Lower leg skin (tissue), 4 donors: ENCODE data around the gene CLCN1. TPM values are rescaled to one million over a fixed set of nuclear protein-coding genes. Genes with fewer than 3 reads are reported as not detected.
A peak's percentile ranks its signal among the peaks of the same experiment; 100 is the strongest.

Experiments
- DNase-seq, 2 donors: peaks; one replicate each; pipeline ENCODE4 v3.0.0-alpha.2; 2019; ENCODE audit warnings: low spot score in 2 of 2
- H3K4me3 ChIP-seq: fragments of 200-600 bp; sonication (generic); 2 replicates; pipeline ENCODE4 v1.5.1; 2017; ENCODE audit warnings: mild to moderate bottlenecking, low read depth; ENCODE audit not compliant: poor library complexity, severe bottlenecking
- CTCF ChIP-seq, 3 donors: fragments of 450-650 bp; IDR thresholded peaks; one replicate each; pipeline ENCODE4 v1.5.1; 2016; ENCODE audit warnings: antibody characterized with exemption in 3 of 3, mild to moderate bottlenecking in 3 of 3, moderate library complexity in 2 of 3
- POLR2A ChIP-seq, 2 donors: fragments of 450-650 bp; IDR thresholded peaks; one replicate each; pipeline ENCODE4 v1.6.1; 2016 to 2017; ENCODE audit warnings: antibody characterized with exemption in 2 of 2, mild to moderate bottlenecking in 1 of 2, moderate library complexity in 1 of 2
- WGBS, 2 donors: methylation state at CpG; one replicate each; pipeline ENCODE4 v1.1.5; 2018; 5-methylcytosine and 5-hydroxymethylcytosine counted together
- intact Hi-C: fragments of 100-400 bp; cut with DNase I; formaldehyde crosslinking; loops from one replicate; pipeline ENCODE4 v1.15.0; 2023; ENCODE audit warnings: low total_unique reads
- total RNA-seq, 4 donors: library from RNA; depleted of rRNA; stranded (reverse); fragments of >200 nt; gene quantifications; one replicate each; pipeline ENCODE4 v1.1.0, GENCODE V29; 2016

The CLCN1 gene
- total RNA-seq, 4 donors from 2014 or later, result not detected

GRCh38 chr7:143384661-143385631, 69.0 kb downstream of the CLCN1 start:
- DNase-seq, result peak in 1 of 2 donors; percentile 82
- TF ChIP-seq POLR2A (IDR thresholded peaks at IDR 0.05) (no peak), CTCF (IDR thresholded peaks at IDR 0.05) (no peak)
- 73 to 75% methylated on average over 14 of the region's 14 CpGs for WGBS, 2 donors
- intact Hi-C loops, result no loop called here
- no peak overlapping the region for H3K4me3 ChIP-seq

- TF ChIP-seq CTCF (IDR thresholded peaks at IDR 0.05) (no peak), POLR2A (IDR thresholded peaks at IDR 0.05) (no peak)
- intact Hi-C loops, result no loop called here
- 64 to 70% methylated on average over 19 of the region's 19 CpGs for WGBS, 2 donors
- H3K4me3 ChIP-seq, result no peak overlapping the region
- peak in 1 of 2 donors; percentile 85 for DNase-seq
Measured at GRCh38 chr7:143385891-143386781, 70.2 kb downstream of the CLCN1 start.

GRCh38 chr7:143387156-143387975, 71.5 kb downstream of the CLCN1 start:
- H3K4me3 ChIP-seq, result no peak overlapping the region
- intact Hi-C loops, result no loop called here
- TF ChIP-seq POLR2A (IDR thresholded peaks at IDR 0.05) (no peak), CTCF (IDR thresholded peaks at IDR 0.05) (no peak)
- peak in 1 of 2 donors; percentile 81 for DNase-seq
- 90% methylated on average over 22 to 23 of the region's 23 CpGs for WGBS, 2 donors

GRCh38 chr7:143388051-143388450, 72.1 kb downstream of the CLCN1 start:
- DNase-seq, result peak in 1 of 2 donors; percentile 78
- WGBS, 2 donors, result 87 to 88% methylated on average over 10 of the region's 10 CpGs
- no peak overlapping the region for H3K4me3 ChIP-seq
- TF ChIP-seq POLR2A (IDR thresholded peaks at IDR 0.05) (no peak), CTCF (IDR thresholded peaks at IDR 0.05) (no peak)
- intact Hi-C loops, result no loop called here

GRCh38 chr7:143388491-143389101, 72.7 kb downstream of the CLCN1 start:
- intact Hi-C loops, result no loop called here
- TF ChIP-seq CTCF (IDR thresholded peaks at IDR 0.05), result no peak
- no peak for TF ChIP-seq POLR2A (IDR thresholded peaks at IDR 0.05)
- WGBS, 2 donors, result 93 to 95% methylated on average over 18 to 28 of the region's 28 CpGs
- peak in 1 of 2 donors; percentile 85 for DNase-seq
- H3K4me3 ChIP-seq, result no peak overlapping the region
